ENCODE data around the gene C6orf132.
"Not testable (repeated sequence)": the region's sequence is repeated elsewhere in the genome, so short reads cannot be mapped to it uniquely, and the experiment has no call there.

C6orf132 gene

GRCh38 chr6:42142118-42142835 is at the start of gene C6orf132:
Gene C6orf132, minus strand, starts transcription at chr6:42142620. Its CDS starts 176 bp downstream, at chr6:42142444.
- DNase-seq = no peak

- DNase-seq = no peak
Observed at GRCh38 chr6:42190554-42191183, 48.2 kb upstream of the C6orf132 start.

- DNase-seq = no peak
Observed at GRCh38 chr6:42188406-42188805, 46.0 kb upstream of the C6orf132 start.

GRCh38 chr6:42185597-42185996 is 43.2 kb upstream of the C6orf132 start:
- DNase-seq = no peak

GRCh38 chr6:42184475-42184874 is 42.1 kb upstream of the C6orf132 start:
- no peak for DNase-seq

- no peak for DNase-seq
Observed at GRCh38 chr6:42182101-42182500, 39.7 kb upstream of the C6orf132 start.

GRCh38 chr6:42179945-42180313 is 37.5 kb upstream of the C6orf132 start:
- DNase-seq = no peak

GRCh38 chr6:42179261-42179944 is 37.0 kb upstream of the C6orf132 start:
- DNase-seq = no peak

- DNase-seq = no peak
Observed at GRCh38 chr6:42177514-42178364, 35.3 kb upstream of the C6orf132 start.

GRCh38 chr6:42176981-42177380 is 34.6 kb upstream of the C6orf132 start:
- DNase-seq = no peak

- DNase-seq = no peak
Observed at GRCh38 chr6:42175860-42176259, 33.4 kb upstream of the C6orf132 start.

GRCh38 chr6:42173101-42173500 is 30.7 kb upstream of the C6orf132 start, which contains the start of gene GUCA1A:
Gene GUCA1A, plus strand, starts transcription at chr6:42173364. Its CDS starts 250 bp downstream, at chr6:42173614.
- DNase-seq = no peak

- no peak for DNase-seq
Observed at GRCh38 chr6:42171813-42172581, 29.6 kb upstream of the C6orf132 start.

- DNase-seq = not testable (repeated sequence)
Observed at GRCh38 chr6:42169780-42170179, 27.4 kb upstream of the C6orf132 start.

- no peak for DNase-seq
Observed at GRCh38 chr6:42168650-42169049, 26.2 kb upstream of the C6orf132 start.

GRCh38 chr6:42166444-42167141 is 24.2 kb upstream of the C6orf132 start:
- no peak for DNase-seq

- DNase-seq = no peak
Observed at GRCh38 chr6:42165016-42165415, 22.6 kb upstream of the C6orf132 start.

GRCh38 chr6:42163981-42164380 is 21.6 kb upstream of the C6orf132 start:
- no peak for DNase-seq

- DNase-seq = no peak
Observed at GRCh38 chr6:42162812-42163211, 20.4 kb upstream of the C6orf132 start.

GRCh38 chr6:42162384-42162783 is 20.0 kb upstream of the C6orf132 start:
- no peak for DNase-seq

- DNase-seq = no peak
Observed at GRCh38 chr6:42159431-42160024, 17.1 kb upstream of the C6orf132 start.

All from cortex of kidney (tissue), 1 donor.